ENCODE data around the gene LIAS. TPM values are rescaled to one million over a fixed set of nuclear protein-coding genes. Genes with fewer than 3 reads are reported as not detected.
A peak's percentile ranks its signal among the peaks of the same experiment; 100 is the strongest.

Gene LIAS
- total RNA-seq, 2 experiments from 2014 or later = 35.8 to 42.5 TPM

DNA sequence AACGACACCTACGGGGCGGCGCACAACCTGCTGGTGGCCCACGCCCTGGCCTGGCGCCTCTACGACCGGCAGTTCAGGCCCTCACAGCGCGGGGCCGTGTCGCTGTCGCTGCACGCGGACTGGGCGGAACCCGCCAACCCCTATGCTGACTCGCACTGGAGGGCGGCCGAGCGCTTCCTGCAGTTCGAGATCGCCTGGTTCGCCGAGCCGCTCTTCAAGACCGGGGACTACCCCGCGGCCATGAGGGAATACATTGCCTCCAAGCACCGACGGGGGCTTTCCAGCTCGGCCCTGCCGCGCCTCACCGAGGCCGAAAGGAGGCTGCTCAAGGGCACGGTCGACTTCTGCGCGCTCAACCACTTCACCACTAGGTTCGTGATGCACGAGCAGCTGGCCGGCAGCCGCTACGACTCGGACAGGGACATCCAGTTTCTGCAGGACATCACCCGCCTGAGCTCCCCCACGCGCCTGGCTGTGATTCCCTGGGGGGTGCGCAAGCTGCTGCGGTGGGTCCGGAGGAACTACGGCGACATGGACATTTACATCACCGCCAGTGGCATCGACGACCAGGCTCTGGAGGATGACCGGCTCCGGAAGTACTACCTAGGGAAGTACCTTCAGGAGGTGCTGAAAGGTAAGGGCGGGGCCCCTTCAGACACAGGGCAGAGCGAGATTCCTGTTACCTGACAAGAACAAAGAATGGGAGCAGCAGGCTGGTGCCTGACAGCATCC is 11.8 kb upstream of the LIAS start:
- DNase-seq (peak; percentile 75), ATAC-seq (peak; percentile 88)
- CTCF ChIA-PET = interaction anchor here (0.7 to 1.4 kb wide), 3 partner anchors 22 to 102 kb away, joined by 3 to 5 read pairs (median 3); partner anchors contain the start of gene RFC1
- peaks cover 29% of the 10 kb centered on the region for H3K4me1 Mint-ChIP-seq (ENCODE audit: low read depth)
- H3K9me3 Mint-ChIP-seq = no peaks in the 10 kb centered on the region
- TF ChIP-seq, protein P1, sequence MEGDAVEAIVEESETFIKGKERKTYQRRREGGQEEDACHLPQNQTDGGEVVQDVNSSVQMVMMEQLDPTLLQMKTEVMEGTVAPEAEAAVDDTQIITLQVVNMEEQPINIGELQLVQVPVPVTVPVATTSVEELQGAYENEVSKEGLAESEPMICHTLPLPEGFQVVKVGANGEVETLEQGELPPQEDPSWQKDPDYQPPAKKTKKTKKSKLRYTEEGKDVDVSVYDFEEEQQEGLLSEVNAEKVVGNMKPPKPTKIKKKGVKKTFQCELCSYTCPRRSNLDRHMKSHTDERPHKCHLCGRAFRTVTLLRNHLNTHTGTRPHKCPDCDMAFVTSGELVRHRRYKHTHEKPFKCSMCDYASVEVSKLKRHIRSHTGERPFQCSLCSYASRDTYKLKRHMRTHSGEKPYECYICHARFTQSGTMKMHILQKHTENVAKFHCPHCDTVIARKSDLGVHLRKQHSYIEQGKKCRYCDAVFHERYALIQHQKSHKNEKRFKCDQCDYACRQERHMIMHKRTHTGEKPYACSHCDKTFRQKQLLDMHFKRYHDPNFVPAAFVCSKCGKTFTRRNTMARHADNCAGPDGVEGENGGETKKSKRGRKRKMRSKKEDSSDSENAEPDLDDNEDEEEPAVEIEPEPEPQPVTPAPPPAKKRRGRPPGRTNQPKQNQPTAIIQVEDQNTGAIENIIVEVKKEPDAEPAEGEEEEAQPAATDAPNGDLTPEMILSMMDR (IDR thresholded peaks at IDR 0.05) = no peak
- H3K27ac Mint-ChIP-seq = peak overlapping the region; percentile 11
- POLR2A ChIA-PET = interaction anchor here (1.4 to 4.5 kb wide), 4 partner anchors 11 to 94 kb away, joined by 4 to 46 read pairs (median 4); partner anchors contain the start of genes LIAS and RPL9
- no peaks in the 10 kb centered on the region for H3K27me3 Mint-ChIP-seq
- peaks cover 23% of the 10 kb centered on the region for H3K36me3 Mint-ChIP-seq (ENCODE audit: low read depth)
- H3K4me3 Mint-ChIP-seq = peak overlapping the region; percentile 49
- intact Hi-C loops (cut with micrococcal nuclease) = loop anchor here (5.0 to 10.0 kb wide), 2 partner anchors 95 to 402 kb away; no protein-coding TSS in a partner anchor

DNA sequence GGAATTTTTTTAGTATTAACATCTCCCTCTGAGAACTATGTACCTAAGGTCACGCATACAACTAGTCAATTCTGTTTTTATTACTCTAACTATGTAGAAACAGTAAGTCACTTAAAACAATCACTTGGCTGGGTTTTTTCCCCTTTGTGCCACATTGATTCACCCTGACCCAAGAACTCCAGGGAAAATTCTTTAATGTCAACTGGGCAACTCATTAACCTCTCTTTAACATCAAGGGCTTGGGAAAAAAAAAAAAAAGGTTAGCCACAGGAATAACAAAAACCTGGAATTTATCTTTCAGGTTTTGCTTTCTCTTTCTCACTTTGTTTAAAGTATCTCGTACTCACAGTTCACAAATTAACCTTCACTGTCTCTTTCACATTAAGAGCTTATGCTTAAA is 8.2 kb upstream of the LIAS start:
- TF ChIP-seq, protein P1 (IDR thresholded peaks at IDR 0.05) = no peak
- intact Hi-C loops (cut with micrococcal nuclease) = no loop called here
- peak overlapping the region; percentile 57 for H3K27ac Mint-ChIP-seq
- H3K9me3 Mint-ChIP-seq = no peaks in the 10 kb centered on the region
- peaks cover 59% of the 10 kb centered on the region for H3K4me1 Mint-ChIP-seq (ENCODE audit: low read depth)
- CTCF ChIA-PET = no interaction called here
- ATAC-seq = no peak
- no peaks in the 10 kb centered on the region for H3K27me3 Mint-ChIP-seq
- peaks cover 58% of the 10 kb centered on the region for H3K36me3 Mint-ChIP-seq (ENCODE audit: low read depth)
- POLR2A ChIA-PET = interaction anchor here (1.5 kb wide), 1 partner anchor 13 kb away, joined by 3 read pairs; no protein-coding TSS in a partner anchor
- no peak for DNase-seq
- H3K4me3 Mint-ChIP-seq = no peak overlapping the region

DNA sequence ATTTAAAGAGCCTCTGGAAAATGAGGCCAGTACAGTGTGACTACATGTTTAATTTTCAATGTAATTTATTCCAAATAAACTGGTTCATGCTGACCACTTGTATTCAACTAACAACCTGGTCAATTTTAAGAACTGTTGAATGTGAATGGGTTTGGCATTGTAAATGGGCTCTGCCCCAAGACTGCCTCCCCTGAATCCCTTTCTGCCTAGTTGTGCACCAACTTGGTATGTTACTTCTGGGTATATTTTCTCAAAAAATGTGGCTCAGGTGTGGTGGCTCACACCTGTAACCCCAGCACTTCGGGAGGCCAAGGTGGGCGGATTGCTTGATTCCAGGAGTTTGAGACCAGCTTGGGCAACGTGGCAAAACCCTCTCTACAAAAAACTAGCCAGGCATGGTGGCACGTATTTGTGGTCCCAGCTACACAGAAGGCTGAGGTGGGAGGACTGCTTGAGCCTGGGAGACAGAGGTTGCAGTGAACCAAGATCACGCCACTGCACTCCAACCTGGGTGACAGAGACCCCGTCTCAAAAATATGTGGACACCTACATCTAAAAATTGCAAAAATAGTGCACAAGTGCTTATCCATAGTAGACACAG is 7.3 kb upstream of the LIAS start:
- Mint-ChIP-seq H3K4me1 (ENCODE audit: low read depth) (peaks cover 66% of the 10 kb centered on the region), H3K36me3 (ENCODE audit: low read depth) (peaks cover 66% of the 10 kb centered on the region), H3K9me3 (no peaks in the 10 kb centered on the region), H3K4me3 (peak overlapping the region; percentile 14), H3K27ac (peak overlapping the region; percentile 71), H3K27me3 (no peaks in the 10 kb centered on the region)
- TF ChIP-seq, protein P1 (IDR thresholded peaks at IDR 0.05) = no peak
- DNase-seq = no peak
- intact Hi-C loops (cut with micrococcal nuclease) = no loop called here
- ATAC-seq = no peak
- ChIA-PET POLR2A (interaction anchor here (0.6 to 1.5 kb wide), 6 partner anchors 9 to 1146 kb away, joined by 3 to 5 read pairs (median 3); no protein-coding TSS in a partner anchor), CTCF (interaction anchor here (1.2 kb wide), 1 partner anchor 18 kb away, joined by 6 read pairs; no protein-coding TSS in a partner anchor)

DNA sequence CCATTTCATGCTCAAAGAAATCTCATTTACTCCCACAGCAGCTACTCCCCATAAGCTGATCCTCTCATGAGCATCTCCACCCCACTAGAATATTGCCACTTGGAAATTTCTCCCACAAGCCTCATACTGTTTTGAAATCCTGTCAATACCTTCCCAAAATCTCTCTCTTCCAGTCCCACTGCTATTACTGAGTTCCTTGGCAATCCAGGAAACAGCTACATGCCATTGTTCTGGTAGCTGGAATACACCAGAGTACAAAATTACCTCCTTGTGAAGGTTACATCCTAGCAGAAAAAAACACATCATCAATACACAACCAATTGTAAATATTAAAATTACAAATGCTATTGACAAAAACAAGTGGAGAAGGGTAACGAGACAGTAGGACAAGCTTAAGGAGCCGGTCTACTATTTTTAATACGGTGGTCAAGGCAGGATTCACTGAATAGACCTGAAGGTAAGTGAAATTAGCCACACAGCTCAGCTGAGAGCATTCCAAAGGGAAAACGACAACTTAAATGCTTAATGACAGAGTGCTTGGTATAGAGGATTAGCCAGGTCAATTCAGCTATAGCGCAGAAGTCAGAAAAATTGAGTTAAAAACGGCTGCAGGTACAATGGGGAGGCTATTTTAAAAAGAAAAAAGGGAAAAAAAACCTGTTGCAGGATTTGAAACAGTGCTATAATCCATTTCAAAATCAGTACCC is 6.5 kb upstream of the LIAS start:
- intact Hi-C loops (cut with micrococcal nuclease) = no loop called here
- TF ChIP-seq, protein P1 (IDR thresholded peaks at IDR 0.05) = no peak
- H3K27ac Mint-ChIP-seq = peak overlapping the region; percentile 71
- no peaks in the 10 kb centered on the region for H3K27me3 Mint-ChIP-seq
- H3K4me1 Mint-ChIP-seq (ENCODE audit: low read depth) = peaks cover 66% of the 10 kb centered on the region
- H3K9me3 Mint-ChIP-seq = no peaks in the 10 kb centered on the region
- ChIA-PET POLR2A (interaction anchor here (0.6 to 1.5 kb wide), 6 partner anchors 10 to 1147 kb away, joined by 3 to 5 read pairs (median 3); no protein-coding TSS in a partner anchor), CTCF (interaction anchor here (0.9 to 1.2 kb wide), 2 partner anchors 8 to 17 kb away, joined by 3 to 6 read pairs; no protein-coding TSS in a partner anchor)
- no peak for ATAC-seq
- H3K4me3 Mint-ChIP-seq = peak overlapping the region; percentile 14
- no peak for DNase-seq
- H3K36me3 Mint-ChIP-seq (ENCODE audit: low read depth) = peaks cover 73% of the 10 kb centered on the region
